Anterior cingulate cortex (tissue), 58 donors: Measurements from ENCODE around the gene ADD3.
A peak's percentile ranks its signal among the peaks of the same experiment; 100 is the strongest.
"Not testable (repeated sequence)": the region's sequence is repeated elsewhere in the genome, so short reads cannot be mapped to it uniquely, and the experiment has no call there.

Experiments used
- DNase-seq, 58 donors: peaks; one replicate each; lab custom pipeline; 2025; lab: John Stamatoyannopoulos, UW

The ADD3 gene

DNA sequence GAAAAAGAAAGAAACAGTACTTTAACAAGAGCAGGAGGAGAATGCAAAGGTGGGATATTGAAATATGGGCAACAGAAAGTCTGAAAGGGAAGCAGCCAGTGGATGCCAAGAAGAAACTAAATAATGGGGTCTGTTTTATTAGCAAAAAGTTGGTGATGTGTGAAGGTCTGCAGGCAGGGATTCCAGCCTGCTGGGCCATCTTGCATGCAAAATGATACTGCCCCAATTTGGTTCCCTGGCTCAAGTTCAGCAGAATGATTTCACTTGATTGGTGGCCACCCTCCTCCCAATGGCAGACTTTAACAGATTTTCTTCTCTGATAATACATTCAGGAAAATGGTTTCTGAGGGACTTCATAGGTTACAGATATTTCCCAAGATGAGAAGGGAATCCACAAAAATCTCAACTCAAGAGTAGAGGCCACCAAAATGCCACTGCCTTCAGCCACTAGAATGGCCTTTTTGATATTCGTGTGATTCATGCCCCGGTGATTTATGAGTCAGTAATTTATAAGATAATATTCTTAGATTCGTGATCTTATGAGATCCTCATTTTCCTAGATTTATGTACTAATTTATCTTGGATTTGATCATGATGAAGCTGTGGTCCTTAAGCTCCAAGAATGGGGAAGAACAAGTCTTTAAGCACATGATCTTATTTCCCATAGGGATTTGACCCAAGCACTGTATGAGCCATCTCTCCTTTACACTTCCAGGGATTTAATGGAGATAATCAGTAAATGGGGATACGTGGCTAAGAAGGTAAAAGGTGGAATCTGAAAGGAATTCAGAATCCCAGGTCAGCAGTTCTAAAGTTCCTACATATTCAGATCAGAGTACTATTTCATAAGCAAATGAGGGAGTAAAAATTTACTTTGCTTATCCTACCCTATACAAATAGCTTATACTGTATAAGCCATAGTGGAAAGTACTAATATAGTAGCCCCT, 32.3 kb upstream of the ADD3 start:
- DNase-seq = no peak

DNA sequence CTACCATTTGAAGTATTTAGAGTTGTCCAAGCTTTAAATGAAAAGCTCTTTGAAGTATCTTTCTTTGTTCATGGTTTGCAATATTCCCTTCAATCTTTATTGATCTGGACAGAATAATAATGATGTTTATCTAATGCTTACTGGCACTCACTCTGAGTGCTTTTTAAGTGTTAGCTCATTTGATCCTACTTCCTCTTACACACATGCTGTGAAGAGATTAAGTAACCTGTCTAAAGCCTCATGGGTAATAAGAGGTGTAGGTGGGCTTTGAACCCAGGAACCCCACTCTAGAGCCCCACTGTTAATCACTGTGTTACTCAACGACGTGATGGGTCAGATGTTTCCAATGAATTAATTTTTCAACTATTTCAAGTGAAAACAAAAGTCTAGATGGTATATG, 31.1 kb upstream of the ADD3 start:
- no peak for DNase-seq

DNA sequence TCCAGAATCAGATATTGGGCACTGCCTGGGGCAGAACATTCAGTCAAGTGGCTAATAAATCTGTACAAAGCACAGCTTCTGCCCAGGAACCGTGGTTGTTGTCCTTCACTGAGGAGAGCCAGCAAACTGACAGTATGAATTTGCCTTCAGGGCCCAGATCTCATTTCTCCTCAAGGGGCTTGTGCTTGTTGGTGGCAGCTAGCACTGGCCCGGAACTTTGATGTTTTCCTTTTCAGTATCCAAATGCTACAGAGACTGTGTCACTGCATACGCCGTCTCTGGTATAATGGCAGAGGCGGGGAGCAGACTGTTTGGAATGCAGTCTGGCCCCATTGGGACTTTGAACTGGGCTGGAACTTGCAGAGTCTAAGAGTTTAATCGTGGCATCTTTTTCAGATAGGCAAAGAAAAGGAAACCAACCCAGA, 30.4 kb upstream of the ADD3 start:
- peak in 2 of 58 donors; percentile 16 to 25 for DNase-seq

DNA sequence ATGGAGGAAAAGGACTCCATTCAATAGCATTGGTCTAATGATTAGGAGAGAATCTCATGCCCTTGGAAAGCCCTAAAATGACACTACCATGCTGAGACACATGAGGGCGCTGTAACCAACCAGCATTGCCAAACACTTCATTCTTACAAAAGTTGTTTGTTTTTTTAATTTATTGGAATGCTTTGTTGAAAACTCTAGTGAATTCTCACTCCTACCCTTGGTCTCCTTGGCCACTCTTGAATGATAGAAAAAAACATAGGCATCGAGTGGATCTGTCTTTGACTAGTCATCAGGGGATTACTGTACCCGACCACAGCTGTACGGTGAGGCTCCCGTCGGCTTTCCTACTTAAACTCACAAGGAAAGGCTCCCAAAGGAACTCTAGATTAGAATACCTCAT, 29.3 kb upstream of the ADD3 start:
- peak in 20 of 58 donors; percentile 5 to 49 (median 22) for DNase-seq

DNA sequence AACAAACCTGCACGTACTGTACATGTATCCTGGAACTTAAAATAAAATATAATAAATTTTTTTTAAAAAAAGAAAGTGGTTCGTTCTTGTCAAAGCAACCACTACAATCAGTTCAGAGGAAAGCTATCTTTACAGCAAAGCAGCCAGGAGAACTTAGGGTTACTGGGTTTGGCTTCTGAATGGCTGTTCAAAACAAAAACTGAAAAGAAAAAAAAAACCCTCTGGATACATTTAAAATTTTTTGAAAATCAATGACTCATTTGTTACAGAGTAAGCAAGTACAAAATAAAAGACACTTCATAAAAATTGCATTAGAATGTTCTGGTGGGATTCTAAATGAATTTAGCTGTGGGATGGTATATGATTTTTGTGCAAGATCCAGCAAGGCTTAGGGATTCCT, 28.6 kb upstream of the ADD3 start:
- no peak for DNase-seq

DNA sequence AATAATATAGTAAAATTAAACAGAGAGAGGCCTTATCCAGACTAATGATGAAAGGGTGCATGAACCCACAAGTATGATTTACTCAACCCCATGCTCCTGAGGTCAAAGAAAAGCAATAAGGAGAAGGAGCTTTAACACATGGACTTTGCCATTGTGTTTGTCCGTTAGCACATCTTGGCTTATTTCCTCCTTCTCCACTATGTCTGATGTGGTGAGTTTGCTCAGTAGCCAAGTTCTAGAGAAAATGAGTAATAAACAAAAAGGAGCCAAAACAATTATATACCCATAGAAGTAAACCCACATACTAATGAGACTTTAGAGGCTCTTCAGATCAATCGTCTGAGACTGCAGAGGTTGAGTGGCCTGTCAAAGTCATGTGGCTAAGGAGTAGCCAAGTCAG, 26.1 kb upstream of the ADD3 start:
- no peak for DNase-seq

DNA sequence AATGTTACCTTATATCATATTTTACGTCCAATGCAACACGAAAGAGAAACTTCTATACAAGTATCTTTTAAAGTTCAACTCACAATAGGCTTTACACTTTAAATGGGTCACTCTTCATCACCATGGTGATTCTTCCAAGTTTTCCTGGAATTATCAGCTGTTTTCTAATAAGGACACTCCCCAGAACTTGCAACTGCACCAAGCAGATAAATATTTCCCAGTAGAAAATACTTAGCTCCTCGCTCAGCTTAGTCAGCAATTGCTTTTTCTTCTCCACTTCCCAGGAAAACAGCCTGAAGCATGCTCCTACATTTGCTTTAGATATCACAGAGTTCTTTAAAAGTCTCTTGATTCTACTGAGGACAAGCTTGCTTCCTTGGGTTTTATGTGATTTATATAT, 25.7 kb upstream of the ADD3 start:
- peak in 2 of 58 donors; percentile 24 to 45 for DNase-seq

DNA sequence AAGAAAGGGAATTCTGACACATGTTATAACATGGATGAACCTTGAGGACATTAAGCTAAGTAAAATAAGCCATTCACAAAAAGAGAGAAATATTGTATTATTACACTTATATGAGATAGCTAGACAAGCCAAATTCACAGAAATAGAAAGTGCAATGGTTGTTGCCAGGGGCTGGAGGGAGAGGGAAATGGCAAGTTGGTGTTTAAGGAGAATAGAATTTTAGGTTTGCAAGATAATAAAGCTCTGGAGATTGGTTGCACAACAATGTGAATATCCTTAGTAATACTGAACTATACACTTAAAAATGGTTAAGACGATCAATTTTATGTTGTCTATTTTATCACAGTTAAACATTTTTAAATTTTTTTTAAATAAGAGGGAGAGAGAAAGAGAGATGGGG, 25.0 kb upstream of the ADD3 start:
- no peak for DNase-seq

DNA sequence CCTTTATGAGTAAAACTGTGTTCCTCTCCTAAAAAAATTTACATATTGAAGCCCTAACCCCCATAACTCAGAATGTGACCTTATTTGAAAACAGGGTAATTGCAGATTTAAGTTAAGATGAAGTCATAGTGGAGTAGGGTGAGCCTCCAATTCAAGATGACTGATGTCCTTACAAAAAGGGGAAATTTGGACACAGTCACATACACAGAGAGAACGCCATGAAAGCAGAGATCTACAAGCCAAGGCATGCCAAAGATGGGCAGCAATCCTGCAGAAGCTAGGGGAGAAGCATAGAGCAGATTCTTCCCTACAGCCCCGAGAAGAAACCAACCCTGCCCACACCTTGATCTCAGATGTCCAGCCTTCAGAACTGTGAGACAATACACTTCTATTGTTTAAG, 23.8 kb upstream of the ADD3 start:
- no peak for DNase-seq

DNA sequence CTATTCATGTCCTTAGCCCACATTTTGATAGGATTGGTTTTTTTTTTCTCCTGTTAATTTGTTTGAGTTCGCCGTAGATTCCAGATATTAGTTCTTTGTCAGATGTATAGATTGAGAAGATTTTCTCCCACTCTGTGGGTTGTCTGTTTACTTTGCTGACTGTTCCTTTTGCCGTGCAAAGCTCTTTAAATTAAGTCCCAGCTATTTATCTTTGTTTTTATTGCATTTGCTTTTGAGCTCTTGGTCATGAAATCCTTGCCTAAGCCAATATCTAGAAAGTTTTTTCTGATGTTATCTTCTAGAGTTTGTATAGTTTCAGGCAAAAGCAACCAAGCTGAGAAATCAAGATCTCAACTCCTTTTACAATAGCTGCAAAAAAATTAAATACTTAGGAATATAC, 22.0 kb upstream of the ADD3 start:
- not testable (repeated sequence) for DNase-seq

DNA sequence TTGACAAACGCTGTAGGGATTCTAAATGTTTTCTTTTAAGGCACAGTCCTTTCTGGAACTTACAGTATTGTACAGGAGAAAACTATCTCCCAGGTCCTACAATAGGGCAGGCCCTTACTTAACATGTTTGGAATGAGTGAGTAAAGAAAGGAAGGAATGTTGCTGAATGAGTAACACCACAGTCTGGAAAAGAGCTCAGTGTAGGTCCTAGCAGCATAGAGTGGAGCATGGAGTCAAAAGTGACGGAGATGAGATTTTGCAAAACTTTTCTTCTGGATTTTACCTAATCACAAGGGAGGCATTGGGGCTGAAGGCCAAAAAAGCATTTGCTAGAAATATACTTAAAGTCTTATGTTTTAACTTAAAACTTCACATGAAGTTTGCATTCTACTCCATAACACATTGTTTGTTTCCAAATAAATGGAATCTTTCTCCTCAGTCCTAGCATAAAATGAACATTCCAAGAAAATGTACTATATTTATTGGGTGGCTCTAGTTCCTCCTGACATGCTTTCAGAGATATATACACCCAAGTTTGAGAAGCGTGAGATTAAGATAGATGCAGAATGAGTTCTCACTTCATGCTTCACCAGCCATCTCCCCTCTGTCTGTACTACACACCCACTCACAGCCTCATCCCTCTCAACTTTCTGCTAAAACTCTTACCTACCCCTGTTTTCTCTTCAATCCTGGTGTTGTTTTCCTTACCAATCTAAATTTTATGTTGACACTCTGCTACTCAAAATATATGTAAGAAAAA, 20.2 kb upstream of the ADD3 start:
- no peak for DNase-seq

DNA sequence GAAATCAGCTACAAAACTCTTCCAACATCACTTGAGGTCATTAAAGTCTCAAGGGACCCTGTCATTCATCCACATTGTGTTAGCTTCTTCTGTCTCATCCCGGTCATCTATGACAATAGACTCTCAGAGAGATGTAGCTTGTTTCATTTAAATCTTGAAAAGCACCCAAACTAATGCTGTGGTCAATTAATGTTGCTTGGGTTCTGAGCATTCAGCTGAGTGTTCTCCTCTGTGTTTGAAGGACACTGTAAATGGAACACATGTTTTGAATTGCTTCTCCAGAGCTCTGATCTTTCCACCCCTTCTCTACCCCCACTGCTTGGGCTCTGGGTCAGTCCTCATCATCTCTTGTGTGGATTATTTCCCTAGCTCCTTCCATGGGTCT, 19.6 kb upstream of the ADD3 start:
- DNase-seq = no peak

DNA sequence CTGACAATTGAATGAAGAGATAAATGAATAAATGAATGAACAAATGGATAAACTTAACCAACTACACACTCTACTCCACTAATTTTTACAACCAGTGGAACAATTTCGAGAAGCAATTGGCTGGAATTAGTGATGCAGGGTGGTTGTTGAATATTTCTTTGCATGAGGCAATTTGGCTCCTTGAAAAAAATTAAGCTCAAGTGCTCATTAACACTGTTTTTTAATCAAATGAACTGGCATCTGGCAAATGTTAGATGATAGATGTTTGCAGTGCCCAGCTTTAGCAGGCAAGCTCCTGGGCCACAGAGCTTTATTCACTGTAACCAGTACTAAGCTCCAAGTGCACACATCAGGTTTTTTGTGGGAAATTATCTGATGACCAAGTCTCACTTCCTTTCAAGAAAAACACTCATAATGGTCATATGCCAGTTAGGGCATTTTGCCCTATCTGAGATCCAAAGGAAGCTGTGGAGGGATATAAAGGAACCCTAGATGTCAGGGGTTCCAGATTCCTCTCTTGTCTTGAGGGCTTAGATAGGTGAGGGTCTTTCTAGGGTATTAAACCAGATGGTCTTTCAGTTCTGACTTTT, 16.4 kb upstream of the ADD3 start:
- no peak for DNase-seq

DNA sequence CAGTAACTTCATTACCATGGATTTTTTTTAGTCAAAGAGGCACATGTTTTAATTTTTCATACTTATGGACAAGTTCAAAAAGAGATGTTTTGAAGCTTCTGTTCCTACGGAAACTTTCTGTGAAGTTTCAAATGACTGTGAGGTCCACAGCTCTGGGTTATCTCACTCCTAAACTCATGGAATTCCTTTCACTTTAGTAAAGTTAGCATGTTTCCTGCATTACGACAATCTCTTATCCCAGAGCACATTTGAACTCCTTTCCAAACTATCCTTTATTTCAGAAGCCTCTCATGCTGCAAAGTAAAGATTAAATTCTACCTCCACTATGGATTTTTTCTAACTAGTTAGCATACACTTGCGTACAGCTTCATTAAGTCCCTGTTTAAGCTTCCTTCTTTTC, 15.3 kb upstream of the ADD3 start:
- DNase-seq = no peak

DNA sequence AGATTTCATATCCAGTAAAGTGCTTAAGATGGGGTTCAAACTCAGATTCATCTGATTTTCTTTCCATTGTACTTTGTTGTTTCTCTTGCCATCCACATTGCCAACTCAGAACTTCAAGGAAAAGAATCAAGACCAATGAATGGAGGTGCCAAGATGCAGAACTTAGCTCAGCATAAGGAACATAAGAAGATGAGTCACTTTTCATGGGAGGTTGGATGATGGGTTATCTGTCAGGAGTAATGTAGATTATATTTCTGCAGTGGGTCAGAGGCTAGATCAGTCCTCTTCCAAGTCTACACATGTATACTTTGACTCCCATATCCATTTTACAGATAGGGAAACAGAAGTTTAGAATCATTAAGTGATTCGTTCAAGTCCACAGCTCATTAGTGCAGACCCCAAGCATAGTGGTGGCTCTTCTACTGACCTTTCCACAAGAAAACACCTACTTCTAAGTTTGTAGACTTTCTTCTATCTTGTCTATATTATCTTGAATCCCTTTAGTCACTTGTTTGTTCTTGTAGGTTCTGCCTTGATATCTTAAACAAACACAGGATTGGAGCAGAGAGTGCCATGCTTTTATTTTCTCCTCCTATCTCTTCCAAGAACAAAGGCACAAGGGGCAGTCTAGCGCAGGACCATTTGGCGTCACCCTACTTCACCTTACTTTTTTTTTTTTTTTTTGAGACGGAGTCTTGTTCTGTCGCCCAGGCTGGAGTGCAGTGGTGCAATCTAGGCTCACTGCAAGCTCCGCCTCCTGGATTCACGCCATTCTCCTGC, 14.0 kb upstream of the ADD3 start:
- no peak for DNase-seq

DNA sequence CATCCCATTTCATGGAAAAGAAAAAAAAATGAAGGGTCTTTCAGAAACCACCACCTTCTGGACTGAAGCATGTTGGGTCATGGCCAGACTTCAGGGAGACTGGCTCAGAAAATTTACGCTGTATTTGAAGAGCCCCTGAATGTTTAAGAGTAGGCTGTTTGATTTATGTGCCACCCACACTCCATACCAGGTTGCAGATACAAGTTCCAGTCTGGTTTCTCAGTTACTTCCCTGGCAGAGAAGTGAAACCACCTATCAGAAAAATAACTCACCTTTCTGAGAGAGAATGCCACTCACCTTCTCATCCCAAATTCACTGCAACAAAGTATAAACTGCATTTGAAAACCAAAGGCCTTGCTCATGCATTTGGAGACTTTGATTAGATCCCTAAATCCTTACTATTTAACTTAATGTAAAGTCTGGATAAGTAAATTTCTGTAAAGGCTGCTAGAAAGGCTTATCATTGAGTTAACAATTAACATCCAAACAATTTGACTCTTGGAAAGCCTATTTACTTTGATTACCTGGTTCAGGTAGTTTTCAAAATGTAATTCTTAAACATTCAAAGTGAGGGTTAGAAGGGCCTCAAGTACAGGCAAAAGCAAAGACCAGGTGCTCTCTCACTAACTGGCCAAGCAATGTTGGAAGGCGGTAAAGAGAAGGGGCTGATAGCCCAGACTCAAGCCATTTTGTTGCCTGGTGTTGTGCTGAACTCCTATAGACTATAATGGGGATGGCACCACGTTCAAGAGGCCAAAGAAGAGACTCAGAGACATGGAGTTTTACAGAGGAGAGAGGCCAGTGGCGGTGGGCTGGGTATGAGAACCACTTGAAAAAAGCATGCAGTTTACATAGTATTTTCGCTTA, 12.8 kb upstream of the ADD3 start:
- no peak for DNase-seq

DNA sequence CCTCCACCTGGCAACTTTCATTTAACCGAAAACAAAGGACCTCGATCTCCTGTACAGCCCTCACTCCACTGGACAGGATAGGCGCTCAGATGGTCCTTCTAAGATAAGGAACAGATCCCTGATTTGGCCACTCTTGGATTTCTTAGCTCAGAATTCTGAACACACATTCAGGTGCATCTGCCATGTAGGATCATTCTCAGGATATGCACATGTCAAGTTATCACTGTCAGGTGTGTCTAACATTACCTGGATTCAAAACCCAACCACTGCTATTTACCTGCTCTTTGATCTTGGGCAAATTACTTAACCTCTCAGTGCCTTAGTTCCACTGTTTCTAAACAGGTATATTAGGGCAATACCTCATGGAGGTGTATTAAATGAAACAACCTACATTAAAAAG, 12.2 kb upstream of the ADD3 start:
- DNase-seq = no peak

DNA sequence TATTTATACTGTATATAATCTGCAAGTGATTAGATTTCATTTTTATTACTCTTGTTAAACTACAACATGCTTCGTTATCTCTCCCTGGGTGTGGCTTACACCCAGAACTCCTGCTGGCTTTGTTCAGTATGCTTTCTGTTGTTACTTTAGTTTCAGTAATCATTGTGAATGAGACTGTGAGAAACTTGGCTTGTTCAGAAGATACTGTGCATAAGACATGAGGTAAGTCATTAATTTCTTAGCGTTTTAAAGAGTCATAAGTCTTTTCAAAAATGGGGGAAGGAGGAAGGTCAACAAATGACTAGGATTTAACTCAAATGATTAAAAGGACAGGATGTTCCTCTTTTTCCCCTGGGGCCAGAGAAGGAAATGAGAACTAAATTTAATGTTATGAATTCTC, 11.6 kb upstream of the ADD3 start:
- DNase-seq = no peak

DNA sequence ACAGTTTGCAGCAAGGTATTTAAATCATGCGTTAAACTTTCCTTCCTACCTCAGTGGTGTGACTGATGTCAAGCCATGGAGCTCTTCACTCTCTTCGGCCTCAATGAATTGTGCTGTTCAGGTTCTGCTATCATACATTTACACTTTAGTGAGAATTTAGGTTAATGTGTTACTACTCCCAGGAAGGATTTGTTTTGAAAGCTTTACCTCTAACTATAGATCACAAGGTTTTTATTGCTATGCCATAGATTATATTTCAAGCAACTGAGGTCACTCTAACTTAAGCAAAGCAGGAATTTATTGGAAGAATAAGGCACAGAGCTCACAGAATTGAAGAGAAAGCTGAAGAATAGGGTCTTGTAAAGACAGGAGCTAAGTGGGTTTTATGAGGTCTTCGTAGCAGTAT, 11.0 kb upstream of the ADD3 start:
- DNase-seq = no peak

DNA sequence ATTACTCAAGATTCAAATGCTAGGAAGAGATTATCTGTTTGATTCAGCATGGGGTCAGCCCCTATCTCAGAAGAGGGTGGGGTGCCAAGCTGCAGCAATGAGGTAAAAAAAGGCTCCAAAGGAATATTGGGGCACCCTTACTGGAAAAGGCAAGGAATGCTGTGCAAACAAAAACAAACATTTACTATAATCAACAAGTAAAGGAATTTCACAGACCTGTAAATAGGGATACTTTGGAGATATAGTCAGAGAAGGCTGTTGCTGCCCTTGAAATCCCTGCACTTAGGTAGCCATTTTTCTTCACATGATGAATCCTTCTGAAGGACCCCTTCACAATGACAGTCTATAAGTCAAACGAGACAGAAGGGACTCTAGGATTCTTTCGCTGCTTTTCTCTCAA, 10.6 kb upstream of the ADD3 start:
- DNase-seq = no peak
